GM21619 (cell line): ENCODE measurements around the gene PGBD5.

ENCODE experiments used
- ATAC-seq: cut with Tn5 transposase; IDR thresholded peaks from one replicate; pipeline ENCODE4 v1.9.1; 2021; ENCODE audit not compliant: unreplicated experiment

Gene PGBD5

DNA sequence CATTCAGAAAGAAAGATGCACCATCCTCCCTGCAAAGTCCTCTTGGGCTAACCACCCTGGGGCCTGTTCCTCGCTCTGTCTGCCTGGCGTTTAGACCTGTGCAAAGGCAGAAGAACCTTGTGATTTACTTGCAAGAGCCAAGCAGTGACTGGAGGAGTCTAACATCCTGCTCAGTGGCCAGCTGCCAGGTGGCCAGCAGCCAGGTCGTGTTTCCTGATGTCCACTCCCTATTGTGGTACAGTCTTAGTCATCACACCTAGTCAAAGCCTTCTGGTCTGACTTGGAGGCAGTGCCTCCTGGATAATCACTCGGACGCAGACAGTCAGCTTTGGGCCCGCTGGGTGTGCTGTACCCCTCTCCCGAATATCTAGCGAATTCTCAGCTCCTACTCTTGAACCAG is 118.1 kb downstream of the PGBD5 start:
- no peak for ATAC-seq

DNA sequence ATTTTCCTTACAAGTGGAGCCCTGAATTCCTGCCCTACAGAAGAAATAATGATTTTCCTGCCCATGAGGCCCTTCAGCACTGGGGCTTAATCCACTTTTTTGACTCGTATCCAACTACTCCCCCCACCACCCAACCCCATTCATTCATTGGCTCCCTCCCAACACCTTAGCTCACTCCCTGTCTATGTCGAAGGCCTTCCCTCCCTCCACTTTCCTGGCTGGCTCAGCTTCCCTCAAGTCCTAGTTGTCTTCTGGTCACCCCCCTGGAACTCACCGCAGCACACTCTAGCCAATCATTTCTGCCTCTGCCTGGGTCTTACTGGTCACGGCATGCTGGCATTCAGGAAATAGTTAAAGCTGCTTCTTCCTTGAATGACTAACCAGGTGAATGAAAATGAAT is 118.9 kb downstream of the PGBD5 start:
- ATAC-seq, result no peak

DNA sequence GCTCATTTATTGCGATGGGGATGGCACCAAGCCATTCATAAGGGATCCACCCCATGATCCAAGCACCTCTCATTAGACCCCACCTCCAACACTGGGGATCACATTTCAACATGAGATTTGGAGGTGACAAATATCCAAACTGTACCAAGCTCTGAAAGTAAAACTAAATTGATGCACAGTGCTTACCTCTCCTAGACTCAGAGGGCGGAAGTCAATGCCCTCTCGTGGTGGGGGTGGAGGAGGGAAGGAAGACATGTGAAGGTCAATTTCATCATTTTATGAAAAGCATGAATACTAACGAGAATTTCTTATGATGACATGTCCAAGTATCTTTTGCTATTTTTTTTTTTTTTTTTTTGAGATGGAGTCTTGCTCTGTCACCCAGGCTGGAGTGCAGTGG is 120.0 kb downstream of the PGBD5 start:
- ATAC-seq, result peak; percentile 77

DNA sequence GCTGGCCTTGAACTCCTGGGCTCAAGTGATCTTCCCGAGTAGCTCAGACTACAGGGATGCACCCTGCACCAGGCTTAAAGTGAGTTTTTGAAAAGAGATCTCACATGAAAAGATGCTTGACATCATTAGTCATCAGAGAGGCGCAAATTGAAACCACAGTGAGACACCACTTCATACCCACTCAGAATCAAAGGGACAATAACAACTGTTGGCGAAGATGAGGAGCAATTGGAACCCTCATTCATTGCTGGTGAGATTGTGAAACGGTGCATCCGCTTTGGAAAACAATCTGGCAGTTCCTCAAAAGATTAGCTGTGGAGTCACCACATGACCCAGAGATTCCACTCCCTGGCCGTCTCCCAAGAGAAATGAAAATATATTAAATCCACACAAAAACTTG is 122.3 kb downstream of the PGBD5 start:
- ATAC-seq, result no peak

DNA sequence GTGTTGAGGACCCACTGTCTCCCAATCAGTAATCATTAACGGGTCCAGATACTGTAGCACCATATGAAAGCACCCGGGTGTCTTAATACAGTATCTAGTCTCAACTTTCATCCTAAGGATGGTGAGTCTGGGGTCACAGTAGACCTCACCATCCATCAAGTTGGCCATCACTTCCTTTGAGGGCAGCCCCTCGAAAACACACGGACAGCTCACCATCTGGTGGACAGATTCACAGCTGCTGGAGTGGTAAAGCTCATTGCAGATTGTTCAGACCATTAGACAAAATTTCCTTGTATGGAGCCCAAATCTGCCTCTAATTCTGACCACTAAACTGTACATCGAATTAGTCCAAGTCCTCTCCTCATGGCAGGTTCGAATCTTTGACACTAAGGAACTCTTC is 123.1 kb downstream of the PGBD5 start:
- no peak for ATAC-seq

DNA sequence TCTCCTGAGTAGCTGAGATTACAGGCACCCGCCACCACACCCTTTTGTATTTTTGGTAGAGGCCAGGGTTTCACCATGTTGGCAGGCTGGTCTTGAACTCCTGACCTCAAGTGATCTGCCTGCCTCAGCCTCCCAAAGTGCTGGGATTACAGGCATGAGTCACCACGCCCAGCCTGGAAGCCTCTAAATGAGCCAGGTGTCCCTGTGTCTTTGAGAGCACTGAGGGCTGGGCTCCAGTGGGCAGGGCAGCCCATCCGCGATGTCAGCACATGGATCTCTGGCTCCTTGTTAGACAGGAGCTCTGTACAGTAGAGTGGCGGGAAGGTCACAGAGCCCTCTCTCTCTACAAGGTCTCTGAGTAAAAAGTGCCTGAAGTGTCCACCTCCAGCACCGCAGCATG is 124.3 kb downstream of the PGBD5 start:
- no peak for ATAC-seq

DNA sequence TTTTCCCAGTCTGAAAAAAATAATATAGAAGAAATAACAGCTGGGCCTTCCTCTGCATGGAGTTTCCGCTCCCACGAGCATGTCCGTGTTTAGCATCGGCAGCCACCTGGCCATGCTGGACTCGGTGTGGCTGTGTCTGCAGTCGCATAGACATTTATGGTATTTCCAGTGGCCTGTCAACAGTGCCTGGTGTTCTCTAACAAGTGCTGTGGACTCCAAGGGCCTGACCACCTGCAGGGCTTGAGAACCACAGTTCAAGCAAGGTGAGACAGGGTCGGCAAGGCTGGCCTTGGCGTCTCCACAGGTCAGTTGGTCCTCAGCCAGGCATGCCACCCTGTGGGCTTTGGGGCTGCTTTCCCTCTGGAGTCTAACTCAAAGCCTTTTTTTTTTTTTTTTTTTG is 124.8 kb downstream of the PGBD5 start:
- ATAC-seq, result no peak

DNA sequence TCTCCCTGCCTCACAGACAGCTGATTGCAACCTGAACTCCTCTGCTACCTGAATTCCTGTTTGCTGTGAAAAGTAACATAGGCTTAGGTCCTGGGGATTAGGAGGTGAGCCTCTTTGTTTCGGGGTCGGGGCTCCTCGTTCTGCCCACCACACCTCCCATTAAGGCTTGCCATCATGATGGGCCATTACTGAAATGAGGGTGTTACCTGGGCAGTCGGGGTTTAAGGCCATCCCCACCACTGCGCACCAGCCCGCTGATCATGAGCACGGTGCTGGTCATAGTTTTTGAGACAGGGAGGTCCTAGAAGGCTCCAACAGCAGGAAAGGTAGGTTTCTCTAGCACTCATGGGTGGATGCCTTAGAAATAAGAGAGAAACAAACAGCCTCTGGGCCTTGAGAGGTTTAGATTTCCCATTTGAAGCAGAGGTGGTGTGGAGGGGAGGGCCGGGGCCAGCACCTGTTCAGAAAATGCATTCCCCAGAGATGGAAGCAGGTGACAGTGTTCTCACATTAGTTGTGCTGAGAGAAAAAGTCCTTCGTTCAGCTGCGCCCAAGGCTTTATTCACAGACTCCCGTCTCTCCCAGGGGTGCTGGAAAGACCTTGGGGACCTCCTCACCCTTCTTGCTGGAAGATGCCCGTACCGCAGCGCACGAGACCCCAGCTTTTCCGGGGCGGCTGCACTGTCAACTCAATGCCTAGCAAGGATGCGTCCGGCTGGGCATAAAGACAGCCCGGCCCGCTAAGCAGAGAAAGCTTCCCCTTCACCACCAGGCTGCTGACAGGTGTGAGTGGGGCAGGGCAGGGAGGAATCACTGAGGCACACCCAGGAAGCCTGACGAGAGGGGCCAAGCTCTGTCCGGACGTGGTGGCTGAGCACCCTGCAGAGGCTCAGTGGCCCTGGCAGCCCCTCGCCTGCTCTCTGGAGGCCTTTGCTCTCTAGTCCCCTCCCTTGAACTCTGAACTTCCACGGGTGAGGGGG is 125.5 kb downstream of the PGBD5 start:
- ATAC-seq, result peak; percentile 66

DNA sequence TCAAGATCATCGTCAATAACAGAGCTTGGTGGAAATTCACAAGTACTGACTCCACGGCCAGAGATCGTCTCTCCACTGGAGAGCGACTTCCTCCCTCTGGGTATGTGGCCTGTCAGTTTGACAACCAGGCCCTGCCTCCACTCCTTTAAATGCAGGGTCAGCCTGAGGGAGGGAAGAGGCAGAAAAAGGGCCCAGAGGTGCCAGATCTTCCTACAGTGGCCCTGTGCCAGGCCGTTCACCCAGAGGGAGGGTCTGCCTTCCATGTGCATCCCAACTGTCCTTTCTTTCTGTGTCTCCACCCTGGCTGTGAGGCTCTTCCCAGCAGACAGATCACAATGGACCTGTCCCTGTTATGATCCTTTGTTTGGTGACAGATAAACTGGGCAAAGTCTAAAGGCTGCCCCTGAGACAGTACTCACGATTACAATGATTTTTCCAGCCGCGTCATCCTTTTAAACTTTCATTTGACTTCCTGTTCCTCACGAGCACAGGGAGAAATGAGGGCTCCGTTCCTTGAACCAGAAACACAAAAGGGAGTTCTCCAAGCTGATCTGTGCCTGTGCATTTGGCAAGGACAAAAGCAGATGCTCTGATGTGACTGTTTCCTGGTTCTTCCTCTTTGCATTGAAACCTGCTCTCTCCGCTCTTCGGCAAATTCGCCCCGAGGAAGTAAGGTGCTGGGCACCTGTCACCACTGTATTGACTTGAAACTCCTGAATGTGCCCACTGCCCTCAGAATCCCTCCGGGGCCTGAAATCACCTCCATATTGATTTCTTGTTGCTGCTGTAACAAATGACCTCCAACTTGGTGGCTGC is 126.7 kb downstream of the PGBD5 start:
- no peak for ATAC-seq

DNA sequence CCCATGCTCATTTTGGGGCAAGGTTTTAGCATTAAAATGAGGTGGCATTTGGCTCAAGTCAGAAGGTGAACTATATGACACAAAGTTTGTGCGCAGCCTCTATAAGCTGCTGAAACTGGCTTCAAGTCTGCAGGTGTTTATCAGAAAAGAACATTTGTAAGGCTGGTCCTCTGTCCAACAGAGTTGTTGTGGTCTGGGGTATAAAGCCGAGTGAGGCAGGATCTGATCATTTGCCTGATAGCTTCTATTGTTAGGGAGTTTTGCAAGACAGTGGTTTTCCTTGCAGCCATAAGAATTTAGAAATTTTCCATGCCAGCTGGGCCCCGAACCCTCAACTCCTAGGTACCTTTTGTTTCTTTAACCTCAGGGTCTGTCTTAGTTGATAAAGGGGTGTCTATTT is 130.8 kb downstream of the PGBD5 start:
- no peak for ATAC-seq

DNA sequence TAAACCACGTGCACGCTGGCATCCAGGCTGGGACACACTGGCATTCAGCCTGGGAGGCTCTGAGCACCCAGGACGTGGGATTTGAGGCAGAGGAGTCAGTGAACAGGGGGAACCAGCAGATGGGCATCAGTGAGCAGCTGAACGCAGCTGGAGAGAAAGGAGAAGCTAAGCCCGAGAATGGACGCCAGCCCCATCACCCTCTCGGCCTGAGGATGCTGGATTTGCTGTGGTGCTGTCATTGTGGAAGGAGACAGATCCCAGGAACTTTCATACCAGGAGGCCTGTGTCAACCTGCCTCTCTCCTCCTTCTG is 132.8 kb downstream of the PGBD5 start:
- ATAC-seq, result no peak

DNA sequence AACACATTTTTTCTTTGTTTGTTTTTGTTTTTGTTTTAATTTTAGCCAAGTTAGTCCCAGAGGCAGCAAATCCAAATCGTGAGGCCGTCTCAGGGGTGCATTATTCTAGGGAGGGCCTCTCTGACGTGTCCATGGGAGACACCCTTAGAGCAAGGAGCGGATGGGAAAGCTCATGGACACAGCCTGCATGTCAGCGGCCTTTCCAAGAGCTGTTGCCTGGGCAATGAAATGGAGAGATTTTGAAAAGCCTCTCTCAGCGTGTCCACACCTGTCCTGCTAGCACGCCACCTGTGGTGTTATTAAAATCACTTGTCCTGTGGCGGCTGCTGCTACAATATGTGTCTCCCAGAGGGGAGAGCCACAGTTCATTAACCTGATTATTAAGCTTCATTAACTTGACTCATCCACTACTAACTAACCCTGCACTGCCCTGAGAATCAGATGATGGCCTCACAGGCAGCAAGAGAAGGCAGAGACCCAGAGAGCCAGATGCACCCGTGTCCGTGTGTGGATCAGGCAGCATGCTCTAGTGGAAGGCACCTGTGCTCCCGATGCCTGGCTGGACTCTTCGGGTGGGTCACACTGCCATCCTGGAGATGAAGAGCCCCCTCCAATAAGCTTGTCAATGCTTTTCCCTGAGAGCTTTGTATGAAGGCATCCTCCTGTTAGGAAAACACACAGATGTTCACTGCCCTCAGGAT is 133.3 kb downstream of the PGBD5 start:
- no peak for ATAC-seq

DNA sequence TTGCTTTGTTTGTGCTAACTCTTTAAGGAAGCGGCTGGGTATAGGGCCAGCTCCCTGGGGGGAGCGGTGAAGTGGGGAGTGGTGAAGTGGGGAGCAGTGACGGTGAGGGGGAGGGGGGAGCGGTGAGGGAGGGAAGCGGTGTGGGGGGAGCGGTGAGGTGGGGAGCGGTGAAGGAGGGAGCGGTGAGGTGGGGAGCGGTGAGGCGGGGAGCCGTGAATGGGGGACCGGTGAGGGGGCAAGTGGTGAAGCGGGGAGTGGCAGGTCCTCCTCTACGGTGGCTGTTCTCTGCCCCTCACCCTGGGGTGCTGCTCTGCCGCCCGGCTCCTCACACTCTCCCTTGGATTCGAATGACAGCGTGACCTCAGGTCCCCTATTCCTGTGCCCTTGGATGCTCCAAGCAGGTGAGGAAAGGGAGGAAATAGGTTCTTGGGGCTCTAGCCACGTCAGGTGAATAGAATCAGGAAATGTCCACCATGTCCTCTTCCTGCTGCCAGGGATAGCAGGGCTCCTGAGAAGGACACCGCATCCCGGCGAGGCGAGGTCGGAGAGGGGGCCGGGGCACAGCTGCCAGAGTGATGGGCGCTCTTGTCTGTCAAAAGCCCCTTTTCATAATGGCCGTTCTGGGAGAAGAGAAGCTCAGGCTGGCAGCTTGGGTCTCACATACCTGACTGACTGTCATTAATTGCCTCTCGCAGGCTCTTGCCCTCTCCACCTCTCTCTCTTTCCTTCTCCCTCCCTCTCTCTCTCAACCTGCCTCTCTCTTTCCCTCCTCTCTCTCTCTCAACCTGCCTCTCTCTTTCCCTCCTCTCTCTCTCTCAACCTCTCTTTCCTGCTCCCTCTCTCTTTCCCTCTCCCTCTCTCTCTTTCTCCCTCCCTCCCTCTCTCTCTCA is 134.2 kb downstream of the PGBD5 start:
- ATAC-seq, result no peak

DNA sequence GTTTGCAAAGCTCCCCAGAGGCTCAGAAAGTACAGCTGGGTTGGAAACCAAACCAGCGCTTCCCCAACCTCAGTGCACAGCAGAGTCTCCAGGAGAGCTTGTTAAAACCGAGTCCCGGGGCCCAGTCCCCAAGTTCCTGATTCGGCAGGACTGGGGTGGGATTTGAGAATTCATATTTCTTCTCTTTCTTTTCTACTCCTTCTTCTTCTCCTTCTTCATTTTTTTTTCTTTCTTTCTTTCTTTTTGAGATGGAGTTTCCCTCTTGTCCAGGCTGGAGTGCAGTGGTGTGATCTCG is 136.8 kb downstream of the PGBD5 start:
- no peak for ATAC-seq

DNA sequence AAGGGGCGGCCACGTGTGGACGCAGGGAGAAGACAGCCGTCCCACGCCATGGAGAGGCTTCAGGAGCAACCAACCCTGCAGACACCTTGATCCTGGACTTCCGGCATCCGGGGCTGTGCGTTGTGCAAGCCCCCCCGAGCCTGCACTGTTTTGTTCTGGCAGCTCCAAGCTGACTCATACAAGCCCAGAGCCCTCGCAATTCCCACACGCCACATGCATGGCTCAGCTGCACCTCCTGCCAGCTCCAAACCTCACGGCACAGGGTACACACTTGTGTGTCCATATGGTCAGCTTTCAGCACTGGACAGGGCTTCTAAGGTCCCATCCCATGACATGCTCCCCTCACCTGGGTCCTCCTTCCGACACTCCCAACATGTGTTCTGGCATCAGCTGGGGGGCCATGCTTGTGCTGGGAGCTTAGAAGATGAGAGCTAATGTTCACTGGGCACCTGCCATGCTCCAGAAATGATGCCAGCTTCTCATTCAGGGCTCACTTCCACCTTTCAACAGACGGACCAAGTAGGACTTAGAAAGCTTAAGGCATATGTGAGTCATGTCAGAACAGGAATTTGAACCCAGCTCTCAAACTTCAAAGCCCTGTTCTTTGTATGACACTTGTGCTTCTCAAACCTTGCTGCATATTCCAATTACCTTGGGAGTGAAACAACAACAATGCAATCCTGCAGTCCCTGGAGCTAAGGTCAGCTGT is 137.3 kb downstream of the PGBD5 start:
- ATAC-seq, result no peak

DNA sequence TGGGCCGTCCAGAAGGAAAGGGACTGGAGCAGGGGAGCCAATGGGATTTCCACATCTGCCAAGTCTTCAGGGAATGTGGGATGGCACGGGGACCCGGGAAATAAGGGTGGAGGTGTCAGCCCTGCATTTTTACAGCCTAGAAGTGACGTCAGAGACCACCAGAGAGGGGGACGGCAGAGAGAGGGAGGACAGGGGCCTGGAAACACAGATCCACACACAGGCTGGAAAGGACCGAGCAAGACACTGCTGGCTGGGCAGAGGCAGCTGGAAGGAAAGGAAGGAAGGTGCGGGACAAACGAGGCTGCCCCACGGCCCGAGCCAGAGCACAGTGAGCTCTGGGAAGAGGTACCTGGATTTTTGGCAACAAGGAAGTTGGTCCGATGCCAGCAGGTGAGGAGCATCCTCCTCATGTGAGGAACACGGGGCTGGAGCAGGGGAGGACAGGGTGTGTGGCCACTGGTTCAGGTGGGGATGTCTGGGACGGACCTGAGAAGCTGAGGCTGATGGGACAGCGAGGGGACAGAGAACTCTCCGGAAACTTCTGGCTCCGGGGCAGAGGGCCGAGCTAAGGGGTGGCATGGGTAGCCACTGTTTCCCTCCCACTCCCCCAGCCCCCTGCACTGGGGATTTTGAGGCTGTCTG is 138.3 kb downstream of the PGBD5 start:
- no peak for ATAC-seq

DNA sequence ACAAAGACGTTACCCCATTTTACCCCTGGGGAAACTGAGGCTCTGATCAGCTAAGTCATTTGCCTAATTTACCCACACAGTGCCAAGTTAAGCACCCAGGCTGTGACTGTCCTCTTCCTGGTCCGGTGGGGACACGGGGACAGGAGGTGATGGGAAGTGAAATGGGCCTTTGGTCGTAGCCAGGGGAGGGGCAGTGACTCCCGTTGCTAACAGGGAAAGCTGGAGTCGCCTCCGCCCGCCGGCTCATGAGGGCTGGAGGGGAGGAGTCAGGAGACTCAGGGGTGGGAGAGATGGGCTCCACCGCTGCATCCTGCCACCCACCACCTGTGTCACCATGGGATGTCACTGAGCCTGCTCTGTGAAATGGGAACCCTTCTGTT is 139.3 kb downstream of the PGBD5 start:
- no peak for ATAC-seq

DNA sequence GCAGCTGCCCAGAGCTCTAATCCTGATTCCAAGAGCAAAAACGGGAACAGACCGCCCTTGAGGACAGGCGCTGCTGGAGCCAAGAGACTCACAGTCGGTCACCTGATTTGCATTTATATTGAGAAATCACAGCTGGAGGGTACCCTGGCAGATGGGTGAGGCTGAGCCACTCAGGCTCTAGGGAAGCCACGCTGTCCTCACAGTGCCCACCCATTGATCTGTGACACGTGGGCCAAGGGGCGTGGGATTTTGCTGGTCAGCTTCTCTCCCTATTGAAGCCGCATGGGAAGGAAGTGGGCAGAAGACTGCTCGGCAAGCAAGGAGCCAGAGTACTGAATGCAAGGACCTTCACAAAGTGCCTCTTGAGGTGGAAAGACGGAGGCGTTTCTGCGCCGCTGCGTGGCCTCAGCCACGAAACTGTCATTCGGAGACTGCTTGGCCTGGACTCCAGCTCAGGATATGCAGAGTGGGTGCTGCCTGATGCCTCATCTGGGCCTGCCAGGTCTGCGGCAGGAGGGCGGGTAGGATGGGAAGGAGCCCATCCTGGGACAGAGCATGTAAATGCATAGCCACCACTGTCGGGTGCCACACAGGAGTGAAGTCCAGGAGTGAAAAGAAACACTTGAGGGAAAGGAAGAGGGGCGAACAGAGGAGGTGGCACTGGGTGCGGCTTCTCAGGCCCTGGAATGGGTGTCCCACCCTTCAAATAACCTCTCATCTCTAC is 139.8 kb downstream of the PGBD5 start:
- ATAC-seq, result no peak

DNA sequence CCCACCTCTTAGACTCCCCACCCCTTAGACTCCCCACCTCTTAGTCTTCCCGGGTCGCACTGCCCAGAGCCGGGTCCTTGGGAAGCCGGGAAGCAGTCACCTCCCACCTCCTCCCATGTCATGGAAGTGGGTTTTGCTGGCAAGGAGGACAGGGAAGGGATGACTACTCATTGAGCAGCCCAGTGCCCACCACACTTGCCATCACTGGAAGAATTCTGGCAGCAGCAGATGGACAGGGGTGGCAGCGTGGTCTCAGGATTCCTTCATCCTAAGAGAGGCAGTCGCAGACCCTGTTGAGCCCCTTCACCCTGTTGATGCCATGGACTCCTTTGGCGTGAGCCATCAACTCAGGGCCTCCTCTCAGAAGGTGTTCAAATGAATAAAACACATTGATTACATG is 140.8 kb downstream of the PGBD5 start:
- no peak for ATAC-seq
